ENCODE data around the gene DCP2.

- TF ChIP-seq CTCF (IDR thresholded peaks at IDR 0.05) = no peak
- no peak for TF ChIP-seq POLR2A (IDR thresholded peaks at IDR 0.05)
These were observed 66.9 kb downstream of the DCP2 start for GRCh38 chr5:113043491-113043931.

Data from lower leg skin (tissue), 3 donors.